ENCODE data around the gene RNF220.

GRCh38 chr1:44401256-44402228, 3.5 kb upstream of the RNF220 start:
- TF ChIP-seq RARB (CRISPR knock-in tag; IDR thresholded peaks at IDR 0.05) = no peak
- TF ChIP-seq CREB5 (CRISPR knock-in tag; IDR thresholded peaks at IDR 0.05; ENCODE audit: low read depth) = no peak
- no peak for TF ChIP-seq ZNF8 (CRISPR knock-in tag; IDR thresholded peaks at IDR 0.05)
- TF ChIP-seq PATZ1 (CRISPR knock-in tag; IDR thresholded peaks at IDR 0.05; ENCODE audit: borderline replicate concordance) = no peak
- TF ChIP-seq SNAI2 (CRISPR knock-in tag; IDR thresholded peaks at IDR 0.05) = no peak
- TF ChIP-seq ARNTL (CRISPR knock-in tag; IDR thresholded peaks at IDR 0.05; ENCODE audit: borderline replicate concordance, low read depth) = no peak

Data from SK-N-SH treated with all-trans-retinoic acid at 6 μM for 48 hours (cell line).